Activated naive CD4-positive, alpha-beta T cell (primary cell): ENCODE results near the gene NAPB.

Source experiments
- DNase-seq, 4 experiments: peaks; one replicate each; lab custom pipeline; 2025; lab: John Stamatoyannopoulos, UW

Gene NAPB

DNA sequence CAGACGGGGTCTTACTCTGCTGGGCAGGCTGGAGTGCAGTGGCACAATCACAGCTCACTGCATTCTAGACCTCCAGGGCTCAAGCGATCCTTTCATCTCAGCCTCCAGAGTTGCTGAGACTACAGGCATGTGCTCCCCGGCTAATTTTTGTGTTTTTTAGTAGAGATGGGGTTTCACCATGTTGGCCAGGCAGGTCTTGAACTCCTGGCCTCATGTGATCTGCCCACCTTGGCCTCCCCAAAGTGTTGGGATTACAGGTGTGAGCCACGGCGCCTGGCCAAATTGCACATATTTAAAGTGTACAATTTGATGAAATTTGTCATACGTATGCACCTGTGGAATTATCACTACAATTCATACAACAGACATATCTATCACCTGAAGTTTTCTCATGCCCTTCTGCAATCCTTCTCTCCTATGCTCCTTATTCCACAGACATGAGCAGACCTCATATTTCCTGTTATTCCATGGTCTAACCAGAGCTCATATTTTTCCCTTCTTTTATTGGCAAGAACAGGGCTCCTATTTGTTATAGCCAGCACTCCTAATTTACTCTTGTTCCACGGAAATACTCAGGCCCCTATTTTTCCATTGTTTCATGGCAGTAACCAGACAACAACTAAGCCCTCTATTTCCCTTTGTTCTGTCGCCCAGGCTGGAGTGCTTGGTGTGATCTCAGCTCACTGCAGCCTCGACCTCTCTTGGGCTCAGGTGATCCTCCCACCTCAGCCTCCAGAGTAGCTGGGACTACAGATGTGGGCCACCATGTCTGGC is 16.0 kb upstream of the NAPB start:
- no peak for DNase-seq

DNA sequence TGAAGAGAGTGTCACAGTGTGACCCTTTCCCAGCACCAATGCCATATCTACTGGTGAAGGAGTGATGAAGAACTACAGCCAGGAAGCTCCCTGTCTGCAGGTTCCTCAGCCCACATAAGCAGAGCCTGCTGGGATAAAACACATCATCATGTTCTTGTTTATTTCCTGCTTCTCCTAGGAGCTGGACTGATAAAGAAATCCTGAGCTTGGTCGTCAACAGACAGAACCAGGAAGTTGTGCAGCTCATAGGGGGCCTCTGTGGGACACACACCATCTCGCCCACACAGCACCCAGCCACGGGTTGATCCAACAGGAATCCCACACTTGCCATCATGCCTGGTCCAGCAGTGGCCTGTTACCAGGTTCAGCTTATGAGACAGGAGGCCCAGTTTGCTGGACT is 15.4 kb upstream of the NAPB start:
- DNase-seq: no peak

DNA sequence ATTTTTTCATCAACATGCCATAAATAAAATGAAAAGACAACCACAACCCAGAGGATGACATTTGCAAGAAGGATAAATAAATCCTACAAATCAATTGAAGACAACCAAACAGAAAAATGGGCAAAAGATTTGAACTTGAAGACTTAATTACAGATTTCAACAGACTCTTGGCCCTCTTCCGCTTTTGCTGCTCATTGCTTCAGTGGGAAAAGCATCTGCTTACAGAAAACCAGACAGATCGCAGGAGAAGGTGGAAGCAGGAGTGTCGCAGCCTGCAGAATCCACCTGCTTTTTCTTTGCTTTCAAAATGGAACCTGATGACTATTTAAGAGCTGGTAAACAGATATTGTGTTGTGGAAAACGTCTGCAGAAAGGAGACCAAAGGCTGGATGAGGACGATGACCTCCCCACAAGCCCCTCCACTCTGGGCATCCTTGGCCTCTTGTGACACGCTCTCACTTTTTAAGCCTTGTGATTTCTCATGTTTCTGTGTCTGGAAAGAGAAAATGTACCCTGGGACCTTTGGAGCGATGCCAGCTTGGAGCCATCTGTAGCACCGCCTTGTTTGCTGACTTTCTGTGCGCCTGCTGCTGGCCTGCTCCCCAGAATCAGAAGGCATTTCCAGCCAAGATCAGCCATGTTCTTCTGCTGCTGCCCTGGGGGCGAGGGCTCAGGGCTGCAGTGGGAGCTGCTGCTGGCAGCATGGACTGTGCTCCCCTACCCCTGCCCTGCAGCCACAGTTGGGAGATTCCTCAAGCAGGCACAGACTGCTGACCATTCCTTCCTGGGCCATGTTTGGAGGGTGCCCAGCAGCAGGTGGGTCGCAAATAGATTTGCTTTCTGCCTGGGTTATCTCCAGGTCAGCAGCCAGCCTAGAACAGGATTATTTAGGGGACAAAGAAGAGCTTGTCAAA is 14.6 kb upstream of the NAPB start:
- DNase-seq: no peak

DNA sequence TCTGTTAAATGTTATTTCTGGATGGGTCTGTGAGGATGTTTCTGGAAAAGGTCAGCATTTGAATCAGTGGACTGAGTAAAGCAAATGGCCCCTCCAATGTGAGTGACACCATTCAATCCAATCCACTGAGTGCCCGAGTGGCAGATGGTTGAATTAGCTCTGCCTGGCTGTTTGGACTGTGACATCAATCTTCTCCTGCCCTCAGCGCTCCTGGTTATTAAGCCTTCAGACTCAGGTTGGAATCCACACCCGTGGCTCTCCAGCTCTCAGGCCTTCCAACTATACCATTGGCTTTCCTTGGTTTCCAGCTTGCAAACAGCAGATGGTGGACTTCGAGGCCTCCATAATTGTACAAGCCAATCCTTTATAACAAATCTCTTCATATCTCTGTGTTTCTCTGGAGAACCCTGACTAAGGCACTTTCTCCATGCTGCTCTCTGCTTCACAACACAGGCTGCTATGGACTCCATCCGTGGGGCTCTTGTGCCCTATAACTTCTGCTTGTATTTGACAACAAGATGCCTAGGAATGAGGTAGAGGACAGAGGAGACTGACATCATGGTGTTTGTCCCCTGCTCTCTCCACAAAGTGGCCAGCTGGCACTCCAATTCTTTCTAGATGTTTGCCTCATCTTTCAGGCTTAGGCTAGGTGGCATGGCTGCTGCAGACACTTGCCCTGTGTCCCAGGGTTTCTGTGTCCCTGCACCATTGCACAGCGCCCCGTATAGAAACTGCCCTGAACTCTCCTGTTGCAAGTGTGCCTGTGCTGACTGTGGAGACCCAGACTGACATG is 13.4 kb upstream of the NAPB start:
- no peak for DNase-seq

DNA sequence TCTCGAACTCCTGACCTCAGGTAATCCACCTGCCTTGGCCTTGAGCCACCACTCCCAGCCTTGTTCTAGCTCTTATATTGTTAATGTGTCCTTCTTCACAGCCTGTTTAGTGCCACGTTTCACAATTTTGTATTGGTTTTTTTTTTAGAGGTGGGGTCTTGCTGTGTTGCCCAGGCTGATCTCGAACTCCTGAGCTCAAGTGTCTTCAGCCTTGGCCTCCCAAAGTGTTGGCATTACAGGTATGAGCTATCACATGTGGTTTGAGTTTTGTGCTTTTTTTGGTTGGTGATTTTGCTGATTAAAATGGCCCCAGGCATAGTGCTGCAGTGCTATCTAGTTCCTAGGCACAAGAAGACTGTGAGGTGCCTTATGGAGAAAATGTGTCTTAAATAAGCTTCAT is 12.3 kb upstream of the NAPB start:
- no peak for DNase-seq

DNA sequence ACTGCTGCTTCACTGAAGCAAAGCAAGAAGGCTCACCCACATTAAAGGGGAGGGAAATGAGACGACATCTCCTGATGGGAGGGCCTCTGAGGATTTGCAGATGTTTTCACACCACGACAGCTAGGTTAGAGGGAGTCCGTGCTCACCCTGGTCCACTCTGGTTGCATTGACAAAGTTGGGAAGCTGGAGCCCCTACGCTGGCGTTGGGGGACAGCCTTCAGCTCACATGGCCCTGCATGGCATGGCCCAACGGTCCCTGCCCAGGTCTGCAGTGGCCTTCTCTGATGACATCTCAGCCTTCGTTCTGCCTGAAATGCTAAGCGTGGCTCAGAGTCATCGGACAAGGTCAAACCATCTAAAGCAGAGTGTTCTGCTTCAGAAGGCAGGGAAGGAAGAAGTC is 3.8 kb upstream of the NAPB start:
- DNase-seq: no peak

DNA sequence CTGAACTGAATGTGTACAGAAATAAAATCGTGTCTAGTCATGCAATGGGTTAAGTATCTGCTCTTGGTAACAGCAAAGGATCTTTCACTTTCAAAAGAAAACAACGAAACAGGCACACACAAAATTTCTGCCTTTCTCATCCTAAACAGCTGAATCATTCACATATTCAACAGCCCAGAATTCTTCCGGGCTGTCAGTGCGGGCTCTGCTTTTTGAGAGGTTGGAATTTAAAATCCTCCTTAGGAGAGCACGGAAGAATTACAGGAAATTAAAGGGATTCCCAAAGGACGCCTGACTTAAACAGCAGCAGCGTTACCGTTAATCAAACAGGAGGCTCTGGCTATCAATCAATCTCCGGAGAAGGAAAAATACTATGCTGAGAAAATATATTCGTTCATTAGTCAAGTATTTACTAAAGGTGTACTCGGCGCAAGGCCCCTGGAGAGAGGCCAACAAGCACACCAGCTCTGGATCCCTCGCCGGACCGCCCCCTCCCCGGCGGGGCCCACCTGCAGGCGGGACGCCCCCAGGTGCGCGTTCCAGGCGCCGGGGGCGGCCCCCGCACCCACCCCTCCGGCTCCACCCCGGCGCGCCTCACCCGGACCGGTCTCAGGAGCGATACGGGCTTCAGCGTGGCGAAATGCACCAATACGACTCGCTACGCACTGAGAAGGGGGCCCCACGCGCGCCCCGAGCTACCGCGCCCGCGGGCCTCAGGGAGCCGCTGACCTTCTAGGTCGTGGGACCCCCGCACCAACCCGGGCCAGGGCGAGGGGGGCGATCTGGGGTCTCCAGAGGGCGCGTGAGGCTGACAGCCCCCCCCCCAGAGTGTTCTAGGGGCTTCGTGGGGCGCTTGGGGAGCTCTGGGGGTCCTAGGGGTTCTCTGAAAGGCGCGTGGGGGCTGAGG is 1.0 kb downstream of the NAPB start:
- DNase-seq: peak in 2 of 4 experiments; percentile 18 to 29

DNA sequence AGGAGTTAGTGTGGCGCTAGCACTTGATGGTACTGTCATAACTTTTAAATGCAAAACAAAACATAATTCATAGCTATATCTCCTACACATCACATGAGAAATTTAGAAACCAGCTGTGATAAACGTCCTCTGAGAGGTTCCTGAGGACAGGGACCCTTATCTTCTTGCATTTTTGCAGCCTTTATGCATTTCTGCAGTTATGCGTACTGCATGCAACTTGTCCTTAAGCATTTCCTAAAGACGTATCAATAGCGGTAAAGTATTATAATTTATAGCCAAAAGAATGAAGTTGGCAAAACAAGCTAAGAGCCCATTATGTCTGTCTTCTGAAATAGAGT is 1.7 kb downstream of the NAPB start:
- no peak for DNase-seq

DNA sequence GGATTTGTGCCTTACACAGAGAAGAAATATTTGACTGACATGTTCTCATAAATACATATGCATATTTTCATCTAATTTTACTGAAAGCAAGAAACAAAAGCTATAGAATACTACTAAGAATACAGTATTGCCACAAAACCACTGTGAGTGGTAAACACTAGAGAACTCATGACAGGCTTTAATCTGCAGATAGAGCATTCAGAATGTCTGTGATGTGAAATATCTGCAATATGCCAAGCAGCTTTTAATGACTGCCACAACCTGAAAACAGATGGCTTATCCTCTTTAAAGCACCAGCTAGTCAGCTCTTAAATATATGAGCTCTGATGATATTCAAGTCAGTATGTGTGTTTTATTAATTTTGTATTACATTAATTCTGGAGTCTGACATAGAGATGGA is 3.4 kb downstream of the NAPB start:
- DNase-seq: no peak

DNA sequence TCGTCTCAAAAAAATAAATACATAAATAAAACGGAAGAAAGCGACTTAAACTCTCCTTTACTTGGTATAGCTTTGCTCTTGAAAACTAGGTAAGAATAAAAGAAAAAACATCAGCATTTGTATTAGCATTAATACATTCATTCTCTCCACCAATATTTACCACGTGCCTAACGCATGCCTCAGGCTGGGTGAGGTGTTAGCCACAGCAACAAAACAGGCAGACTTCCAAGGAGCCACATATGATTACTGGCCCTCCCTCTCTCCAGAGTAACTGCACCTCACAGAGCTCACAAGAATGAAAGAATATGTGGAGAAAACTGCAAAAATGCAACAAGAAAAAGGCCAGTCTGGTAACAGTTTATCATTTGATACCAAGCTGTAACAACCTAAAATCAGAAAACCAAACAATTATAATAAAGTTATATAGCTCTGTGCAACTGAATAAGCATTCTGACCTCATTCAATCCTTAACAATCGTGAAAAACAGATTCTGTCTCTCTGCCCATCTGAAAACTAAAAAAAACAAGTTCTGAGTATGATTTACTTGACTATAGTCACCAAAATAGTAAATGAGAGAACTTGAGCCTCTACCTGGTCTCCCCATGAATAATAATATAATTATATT is 5.2 kb downstream of the NAPB start:
- DNase-seq: no peak

DNA sequence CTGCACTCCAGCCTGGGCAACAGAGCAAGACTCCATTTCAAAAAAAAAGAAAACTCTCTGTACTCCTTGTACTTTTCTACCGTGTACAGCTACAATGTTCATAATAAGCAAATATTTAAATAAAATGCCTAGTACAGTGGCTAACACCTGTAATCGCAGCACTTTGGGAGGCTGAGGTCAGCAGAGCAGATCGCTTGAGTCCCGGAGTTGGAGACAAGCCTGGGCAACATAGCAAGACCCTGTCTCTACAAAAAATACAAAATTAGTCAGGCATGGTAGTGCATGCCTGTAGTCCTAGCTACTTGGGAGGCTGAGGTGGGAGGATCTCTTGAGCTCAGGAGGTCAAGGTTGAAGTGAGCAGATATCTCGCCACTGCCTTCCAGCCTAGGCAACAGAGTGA is 5.7 kb downstream of the NAPB start:
- DNase-seq: no peak

DNA sequence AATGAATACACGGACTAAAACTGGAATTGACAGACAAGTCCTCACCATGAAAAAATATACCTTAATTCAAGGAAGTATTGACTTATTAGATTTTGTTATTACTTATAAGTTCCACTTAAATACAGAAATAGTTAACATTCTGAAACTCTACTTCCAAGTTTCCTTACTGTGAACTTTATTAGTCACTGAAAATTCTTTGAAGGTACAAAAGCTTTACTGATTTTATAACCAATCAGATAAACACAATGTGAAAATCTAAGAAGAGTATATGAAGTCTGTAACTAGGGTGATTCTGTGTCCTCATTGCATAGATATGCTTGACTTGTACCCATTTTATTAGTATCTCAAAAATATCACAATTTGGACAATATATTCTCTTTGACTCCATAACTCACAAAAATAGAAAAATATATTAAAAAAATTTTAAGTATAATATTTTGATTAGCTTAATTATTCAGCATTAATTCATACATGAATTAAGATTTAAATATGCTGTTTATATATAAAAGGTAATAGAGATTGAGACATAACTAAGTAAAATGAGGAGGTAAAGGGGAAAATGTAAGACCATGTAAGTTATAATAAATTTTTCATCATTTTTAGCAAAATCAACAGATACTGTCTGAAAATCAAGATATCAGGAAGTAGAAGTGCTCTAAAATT is 6.6 kb downstream of the NAPB start:
- DNase-seq: no peak

DNA sequence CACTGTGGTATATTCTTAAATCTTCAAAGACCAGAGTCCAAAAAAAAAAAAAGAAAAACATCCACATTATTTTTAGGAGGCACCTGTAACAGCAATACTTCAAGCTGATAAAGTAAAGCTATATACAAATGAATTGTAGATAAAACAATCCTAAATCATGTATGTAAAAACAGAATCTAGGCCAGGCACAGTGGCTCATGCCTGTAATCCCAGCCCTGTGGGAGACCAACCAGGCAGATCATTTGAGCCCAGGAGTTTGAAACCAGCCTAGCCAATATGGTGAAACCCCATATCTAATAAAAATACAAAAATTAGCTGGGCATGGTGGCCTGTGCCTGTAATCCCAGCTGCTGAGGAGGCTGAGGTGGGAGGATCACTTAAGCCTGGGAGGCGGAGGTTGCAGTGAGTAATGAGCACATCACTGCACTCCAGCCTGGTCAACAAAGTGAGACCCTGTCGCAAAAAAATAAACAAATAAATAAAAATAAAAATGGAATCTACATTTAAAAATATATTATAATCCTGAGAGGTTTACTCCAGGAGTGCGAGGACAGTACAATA is 7.3 kb downstream of the NAPB start:
- DNase-seq: no peak

DNA sequence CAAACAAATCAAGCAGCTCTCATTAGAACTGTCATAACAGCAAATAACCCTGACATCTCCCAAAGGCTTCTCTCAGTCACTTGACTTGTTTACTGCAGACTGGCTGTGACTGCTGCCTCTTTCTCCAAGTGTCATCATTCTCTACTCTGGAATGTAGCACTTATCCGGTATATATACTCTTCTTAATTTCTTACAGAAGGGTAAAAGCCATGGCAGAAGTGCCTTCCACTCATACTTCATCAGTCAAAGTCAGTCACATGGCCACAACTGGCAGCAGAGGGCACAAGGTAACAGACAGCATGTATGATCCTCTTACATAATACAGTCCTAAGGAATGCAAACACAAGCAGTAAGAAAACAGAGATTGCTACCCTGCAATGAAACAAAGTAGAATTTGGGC is 9.3 kb downstream of the NAPB start:
- no peak for DNase-seq

DNA sequence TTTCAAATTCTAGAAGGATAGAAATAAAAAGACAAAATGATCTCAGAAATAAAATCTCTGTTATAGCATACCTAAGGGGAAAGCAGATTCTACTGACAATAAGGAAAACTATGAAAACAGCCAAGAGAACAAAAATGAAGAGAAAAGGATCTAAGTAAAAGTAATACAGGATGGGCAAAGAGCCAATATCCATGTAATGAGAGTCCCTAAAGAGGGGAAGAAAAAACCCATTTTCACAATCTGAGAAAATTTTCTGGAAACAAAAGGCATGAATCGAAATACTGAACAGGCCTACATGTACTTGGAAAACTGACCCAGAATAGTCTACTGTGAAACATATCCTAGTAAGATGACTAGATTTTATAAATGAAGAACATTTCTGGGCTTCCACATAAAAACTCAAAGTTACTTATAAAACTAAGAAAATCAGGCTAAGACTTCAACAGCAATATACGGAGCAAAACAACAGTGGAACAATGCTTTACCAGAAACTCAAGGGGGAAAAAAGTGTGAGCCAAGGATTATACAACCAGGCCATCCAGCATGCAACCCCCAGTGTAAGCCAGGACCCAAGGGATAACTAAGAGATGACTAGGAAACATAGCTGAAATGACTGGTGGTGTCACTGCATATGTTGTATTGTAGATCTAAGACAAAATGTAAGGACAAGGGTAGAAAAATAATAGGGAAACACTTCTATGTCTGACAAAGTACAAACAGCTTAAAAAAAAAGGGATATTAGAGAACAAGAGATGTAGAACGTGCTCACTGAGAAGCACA is 10.2 kb downstream of the NAPB start:
- no peak for DNase-seq

DNA sequence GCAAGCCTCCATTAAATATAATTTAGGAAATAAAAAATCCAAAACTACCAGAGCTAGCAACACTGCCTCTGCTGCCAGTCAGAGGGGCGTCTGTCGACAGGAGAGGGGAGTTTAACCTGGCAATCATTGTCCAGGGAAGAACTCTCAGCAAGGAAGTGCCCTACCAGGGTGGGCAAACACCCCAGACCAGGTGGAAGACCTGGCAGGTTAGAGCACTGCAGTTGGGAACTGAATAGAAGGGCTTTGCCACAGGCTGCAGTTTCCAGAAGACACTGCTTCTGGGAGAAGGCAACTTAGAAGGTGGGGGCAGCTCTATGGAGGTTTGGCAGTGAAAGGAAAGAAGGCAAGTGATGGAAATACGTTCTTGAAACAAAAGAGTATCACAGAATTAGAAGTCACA is 11.5 kb downstream of the NAPB start:
- no peak for DNase-seq

DNA sequence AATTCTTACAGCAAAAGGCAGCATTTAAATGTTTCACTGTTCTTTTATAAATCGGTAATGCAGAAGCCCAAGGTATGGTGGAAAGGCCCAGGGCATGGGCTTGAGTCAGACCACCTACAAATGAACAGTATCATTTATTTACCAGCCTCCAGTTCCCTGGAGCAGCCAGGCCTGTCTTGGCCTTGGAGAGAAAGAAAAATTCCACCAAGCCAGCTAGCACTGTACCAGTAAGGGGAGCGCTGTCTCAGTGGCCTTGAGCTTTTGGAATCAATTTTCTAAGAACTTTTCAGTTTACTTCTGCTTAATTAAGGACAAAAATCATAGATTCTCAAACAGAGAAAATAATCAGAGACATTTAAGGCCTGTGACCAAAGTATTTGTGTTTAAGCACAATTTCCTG is 12.3 kb downstream of the NAPB start:
- DNase-seq: no peak

DNA sequence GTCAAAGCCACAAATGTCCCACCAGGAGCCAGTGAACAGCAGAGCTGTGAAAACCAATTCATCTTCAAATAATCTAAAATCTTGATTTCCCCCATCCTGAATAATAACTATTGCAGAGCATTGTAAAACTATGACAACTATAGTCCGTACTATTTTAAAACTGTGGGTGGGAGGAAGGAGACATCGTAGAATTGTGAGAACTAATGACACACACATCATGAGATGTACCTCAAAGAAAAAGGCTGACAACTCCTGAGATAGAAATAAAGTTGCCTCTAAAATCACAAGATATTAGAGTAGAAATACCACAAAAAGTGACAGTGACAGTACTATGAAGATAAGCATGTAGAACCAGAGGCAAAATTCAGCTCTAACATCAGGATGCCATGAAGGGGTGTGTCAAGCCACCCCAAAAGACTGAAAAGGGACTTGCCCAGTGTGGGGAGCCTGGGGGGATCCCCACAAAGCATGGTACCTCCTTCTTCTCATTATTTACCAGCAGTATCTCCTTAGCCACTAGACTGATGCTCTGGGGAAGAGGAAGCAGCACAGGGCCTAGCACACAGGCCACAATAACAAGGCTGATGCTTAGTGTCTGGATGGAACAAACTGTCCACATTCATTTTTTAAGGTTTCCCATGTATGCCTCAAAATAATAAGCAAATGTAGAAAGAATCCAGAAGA is 13.4 kb downstream of the NAPB start:
- no peak for DNase-seq

DNA sequence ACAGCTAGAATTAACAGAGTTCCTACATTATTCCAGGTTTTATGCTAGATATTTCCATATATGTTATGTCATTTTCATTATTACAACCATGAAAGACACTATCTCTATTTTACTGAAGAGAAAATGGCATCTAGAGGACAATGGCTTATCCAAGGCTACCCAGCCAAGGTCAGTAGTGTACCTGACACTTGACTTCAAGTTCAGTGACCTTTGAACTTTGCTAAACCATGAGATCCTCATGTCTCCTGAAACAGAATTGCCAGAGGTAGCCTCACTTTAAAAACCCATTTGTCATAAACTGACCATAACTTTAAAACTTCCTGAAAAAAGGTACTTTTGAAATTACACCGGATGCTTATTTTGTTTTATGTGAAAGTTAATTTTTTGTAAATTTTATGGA is 14.4 kb downstream of the NAPB start:
- no peak for DNase-seq
